Stomach (tissue), 4 donors: ENCODE measurements around the gene ZNF317.

Experiments used
- POLR2A ChIP-seq, 4 donors: fragments of 450-650 bp; IDR thresholded peaks; one replicate each; pipeline ENCODE4 v1.6.1; 2016; ENCODE audit warnings: antibody characterized with exemption in 4 of 4, control low read depth in 2 of 4, mild to moderate bottlenecking in 1 of 4, moderate library complexity in 1 of 4
- POLR2AphosphoS5 ChIP-seq, 3 donors: sonication (generic); formaldehyde crosslinking; IDR thresholded peaks; one replicate each; pipeline ENCODE4 v1.6.1; 2016; ENCODE audit warnings: antibody characterized with exemption in 3 of 3
- TF ChIP-seq, protein P1 (sequence below), 7 experiments: fragments of 450-650 bp in 4 of 7; fragments of 200-600 bp in 3 of 7; sonication (generic) in 3 of 7; IDR thresholded peaks; one replicate each; pipeline ENCODE4 v1.5.1; 2016 to 2019; ENCODE audit warnings: antibody characterized with exemption in 7 of 7, control low read depth in 2 of 7, mild to moderate bottlenecking in 1 of 7

GRCh38 chr19:9128171-9128570 lies 12.0 kb upstream of the ZNF317 start:
- TF ChIP-seq, protein P1, sequence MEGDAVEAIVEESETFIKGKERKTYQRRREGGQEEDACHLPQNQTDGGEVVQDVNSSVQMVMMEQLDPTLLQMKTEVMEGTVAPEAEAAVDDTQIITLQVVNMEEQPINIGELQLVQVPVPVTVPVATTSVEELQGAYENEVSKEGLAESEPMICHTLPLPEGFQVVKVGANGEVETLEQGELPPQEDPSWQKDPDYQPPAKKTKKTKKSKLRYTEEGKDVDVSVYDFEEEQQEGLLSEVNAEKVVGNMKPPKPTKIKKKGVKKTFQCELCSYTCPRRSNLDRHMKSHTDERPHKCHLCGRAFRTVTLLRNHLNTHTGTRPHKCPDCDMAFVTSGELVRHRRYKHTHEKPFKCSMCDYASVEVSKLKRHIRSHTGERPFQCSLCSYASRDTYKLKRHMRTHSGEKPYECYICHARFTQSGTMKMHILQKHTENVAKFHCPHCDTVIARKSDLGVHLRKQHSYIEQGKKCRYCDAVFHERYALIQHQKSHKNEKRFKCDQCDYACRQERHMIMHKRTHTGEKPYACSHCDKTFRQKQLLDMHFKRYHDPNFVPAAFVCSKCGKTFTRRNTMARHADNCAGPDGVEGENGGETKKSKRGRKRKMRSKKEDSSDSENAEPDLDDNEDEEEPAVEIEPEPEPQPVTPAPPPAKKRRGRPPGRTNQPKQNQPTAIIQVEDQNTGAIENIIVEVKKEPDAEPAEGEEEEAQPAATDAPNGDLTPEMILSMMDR (IDR thresholded peaks at IDR 0.05): no peak
- TF ChIP-seq POLR2A (IDR thresholded peaks at IDR 0.05) (no peak), POLR2AphosphoS5 (IDR thresholded peaks at IDR 0.05) (no peak)
